H9 (cell line): ENCODE data around the gene AHI1. TPM values are rescaled to one million over a fixed set of nuclear protein-coding genes. Genes with fewer than 3 reads are reported as not detected.

Experiments used
- DNase-seq: peaks from one replicate; pipeline ENCODE4 v3.0.0-alpha.2; 2017
- H2AFZ ChIP-seq: one replicate; pipeline ENCODE4 v1.6.1; 2013; ENCODE audit warnings: mild to moderate bottlenecking, low read length, control low read depth, moderate library complexity
- H2AK5ac ChIP-seq: 2 replicates; pipeline ENCODE4 v1.6.1; 2013; ENCODE audit warnings: low read length, control low read depth, mixed read lengths; ENCODE audit not compliant: insufficient read length
- H2BK120ac ChIP-seq: one replicate; pipeline ENCODE4 v1.6.1; 2013; ENCODE audit warnings: low read depth, mild to moderate bottlenecking, low read length, control low read depth, inconsistent platforms; ENCODE audit not compliant: poor library complexity, severe bottlenecking
- H2BK12ac ChIP-seq: 2 replicates; pipeline ENCODE4 v1.6.1; 2013; ENCODE audit warnings: low read length, control low read depth, mixed read lengths, low read depth; ENCODE audit not compliant: insufficient read length
- H2BK15ac ChIP-seq: 2 replicates; pipeline ENCODE4 v1.6.1; 2013; ENCODE audit warnings: low read depth, low read length, control low read depth
- H2BK20ac ChIP-seq: one replicate; pipeline ENCODE4 v1.6.1; 2013; ENCODE audit warnings: low read depth, mild to moderate bottlenecking, low read length, control low read depth, inconsistent platforms; ENCODE audit not compliant: poor library complexity, severe bottlenecking
- H2BK5ac ChIP-seq: 2 replicates; pipeline ENCODE4 v1.6.1; 2013; ENCODE audit warnings: low read length, control low read depth, mixed read lengths; ENCODE audit not compliant: insufficient read length
- H3K14ac ChIP-seq: 2 replicates; pipeline ENCODE4 v1.6.1; 2013; ENCODE audit warnings: low read length, control low read depth; ENCODE audit not compliant: insufficient read depth
- H3K18ac ChIP-seq: 2 replicates; pipeline ENCODE4 v1.6.1; 2013; ENCODE audit warnings: low read depth, mild to moderate bottlenecking, mixed read lengths, low read length, control low read depth; ENCODE audit not compliant: insufficient read length
- H3K23ac ChIP-seq: 2 replicates; pipeline ENCODE4 v1.6.1; 2013; ENCODE audit warnings: low read length, control low read depth, mixed read lengths, low read depth; ENCODE audit not compliant: insufficient read length
- H3K23me2 ChIP-seq: 2 replicates; pipeline ENCODE4 v1.6.1; 2013; ENCODE audit warnings: low read depth, mild to moderate bottlenecking, mixed read lengths, low read length, control low read depth; ENCODE audit not compliant: insufficient read length, poor library complexity, severe bottlenecking
- H3K27ac ChIP-seq: 2 replicates; pipeline ENCODE4 v1.5.1; 2013; ENCODE audit warnings: low read length, control low read depth, mixed read lengths, low read depth; ENCODE audit not compliant: insufficient read length
- H3K27me3 ChIP-seq: 2 replicates; pipeline ENCODE4 v1.6.1; 2013; ENCODE audit warnings: low read length, control low read depth, inconsistent platforms; ENCODE audit not compliant: insufficient read depth
- H3K4ac ChIP-seq: 2 replicates; pipeline ENCODE4 v1.6.1; 2013; ENCODE audit warnings: low read depth, mild to moderate bottlenecking, control low read depth, inconsistent platforms, low read length, moderate library complexity
- H3K4me1 ChIP-seq: 2 replicates; pipeline ENCODE4 v1.6.1; 2013; ENCODE audit warnings: low read length, control low read depth, inconsistent platforms; ENCODE audit not compliant: insufficient read depth
- H3K4me2 ChIP-seq: 2 replicates; pipeline ENCODE4 v1.6.1; 2013; ENCODE audit warnings: low read length, control low read depth, mixed read lengths; ENCODE audit not compliant: insufficient read length, insufficient read depth
- H3K56ac ChIP-seq: 2 replicates; pipeline ENCODE4 v1.6.1; 2013; ENCODE audit warnings: low read depth, mild to moderate bottlenecking, mixed read lengths, low read length, control low read depth; ENCODE audit not compliant: insufficient read length
- H3K79me1 ChIP-seq: 2 replicates; pipeline ENCODE4 v1.6.1; 2013; ENCODE audit warnings: low read depth, mild to moderate bottlenecking, moderate library complexity, low read length, control low read depth, inconsistent platforms; ENCODE audit not compliant: insufficient read depth, poor library complexity, severe bottlenecking
- H3K79me2 ChIP-seq: 2 replicates; pipeline ENCODE4 v1.6.1; 2013; ENCODE audit warnings: low read length, control low read depth, inconsistent platforms; ENCODE audit not compliant: insufficient read depth
- H3K9ac ChIP-seq: 2 replicates; pipeline ENCODE4 v1.6.1; 2013; ENCODE audit warnings: low read length, control low read depth, mixed read lengths; ENCODE audit not compliant: insufficient read length; ENCODE audit errors: extremely low read depth
- H3K9me3 ChIP-seq: one replicate; pipeline ENCODE4 v1.6.1; 2013; ENCODE audit warnings: low read depth, low read length, inconsistent platforms; ENCODE audit not compliant: control insufficient read depth
- H3T11ph ChIP-seq: one replicate; pipeline ENCODE4 v1.6.1; 2013; ENCODE audit warnings: mild to moderate bottlenecking, low read length, control low read depth, inconsistent platforms
- H4K20me1 ChIP-seq: one replicate; pipeline ENCODE4 v1.6.1; 2013; ENCODE audit not compliant: control insufficient read depth, insufficient read length, insufficient read depth
- H4K5ac ChIP-seq: 2 replicates; pipeline ENCODE4 v1.6.1; 2013; ENCODE audit warnings: low read depth, mild to moderate bottlenecking, mixed read lengths, low read length, control low read depth; ENCODE audit not compliant: insufficient read length
- H4K8ac ChIP-seq: replicated peaks from 2 replicates; pipeline ENCODE4 v1.6.1; 2013; ENCODE audit warnings: low read length, control low read depth, mixed read lengths, low read depth; ENCODE audit not compliant: insufficient read length
- H4K91ac ChIP-seq: 2 replicates; pipeline ENCODE4 v1.6.1; 2013; ENCODE audit warnings: low read depth, mild to moderate bottlenecking, moderate library complexity, mixed read lengths, low read length, control low read depth; ENCODE audit not compliant: insufficient read length
- H3K27ac Mint-ChIP-seq, 3 experiments: 2 replicates in 2 of 3; 3 replicates in 1 of 3; pipeline ENCODE4 v1.8.0; 2020 to 2021; ENCODE audit warnings: mixed read lengths in 3 of 3, mild to moderate bottlenecking in 1 of 3, moderate library complexity in 1 of 3
- H3K27me3 Mint-ChIP-seq: 2 replicates; pipeline ENCODE4 v1.8.0; 2021; ENCODE audit warnings: low read depth, mild to moderate bottlenecking, moderate library complexity, mixed read lengths
- H3K36me3 Mint-ChIP-seq, 3 experiments: 2 replicates in 2 of 3; 3 replicates in 1 of 3; pipeline ENCODE4 v1.8.0; 2020 to 2021; ENCODE audit warnings: low read depth in 3 of 3, mixed read lengths in 3 of 3; ENCODE audit not compliant: insufficient read depth in 1 of 3
- H3K4me1 Mint-ChIP-seq, 2 experiments: 2 replicates each; pipeline ENCODE4 v1.8.0; 2020; ENCODE audit warnings: mixed read lengths in 2 of 2
- H3K4me3 Mint-ChIP-seq, 2 experiments: 2 replicates in 1 of 2; 3 replicates in 1 of 2; pipeline ENCODE4 v1.8.0; 2020 to 2021; ENCODE audit warnings: mild to moderate bottlenecking in 2 of 2, mixed read lengths in 2 of 2, moderate library complexity in 1 of 2
- H3K9me3 Mint-ChIP-seq, 2 experiments: 2 replicates in 1 of 2; 3 replicates in 1 of 2; pipeline ENCODE4 v1.8.0; 2020; ENCODE audit warnings: mild to moderate bottlenecking in 2 of 2, mixed read lengths in 2 of 2, moderate library complexity in 1 of 2
- WGBS: extraction: QIAGEN DNeasy Blood & Tissue Kit; methylation state at CpG from one replicate; pipeline ENCODE4 v1.1.7; 2013; ENCODE audit warnings: missing lambda C conversion rate, low lambda C conversion rate, mixed read lengths; ENCODE audit not compliant: insufficient read length; ENCODE audit errors: extremely low coverage; 5-methylcytosine and 5-hydroxymethylcytosine counted together
- total RNA-seq: library from RNA; stranded (reverse); gene quantifications from 2 replicates; pipeline ENCODE4 v1.2.1, GENCODE V29; 2021
- TF ChIP-seq, protein P1 (sequence below): fragments of 200-600 bp; sonication (generic); conservative IDR thresholded peaks from 3 replicates; pipeline ENCODE4 v1.8.0; 2021; ENCODE audit warnings: antibody characterized with exemption, mild to moderate bottlenecking

The AHI1 gene
- total RNA-seq, 1 experiment from 2014 or later, result 9.9 TPM

DNA sequence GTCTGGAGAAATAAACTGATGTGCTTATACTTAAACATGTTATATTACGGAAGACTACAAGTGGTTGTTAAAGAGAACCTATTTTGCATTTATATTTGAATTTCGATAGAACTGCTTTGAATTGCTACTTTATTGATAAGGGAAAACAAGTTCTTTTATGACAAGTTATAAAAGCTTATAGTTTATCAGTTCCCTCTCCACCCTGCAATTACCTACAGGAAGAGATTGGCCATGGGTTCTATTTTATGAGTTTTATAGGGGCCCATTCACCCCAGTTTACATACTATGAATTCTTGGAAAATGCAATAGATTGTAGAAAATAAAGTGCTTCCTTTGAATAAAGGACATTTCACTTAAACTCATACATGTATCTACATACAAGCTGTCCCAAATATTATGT, 144.4 kb downstream of the AHI1 start:
- Histone ChIP-seq H3K79me2 (no peaks in the 10 kb centered on the region), H3K4ac (no peak overlapping the region), H2BK20ac (no peak overlapping the region), H4K5ac (no peak overlapping the region), H3K23ac (no peak overlapping the region), H2BK15ac (no peak overlapping the region), H3K27ac (no peak overlapping the region), H3K9me3 (no peaks in the 10 kb centered on the region), H2AFZ (no peak overlapping the region), H3K79me1 (no peaks in the 10 kb centered on the region), H4K8ac (no peak overlapping the region), H3K4me1 (no peaks in the 10 kb centered on the region), H4K91ac (no peak overlapping the region), H3K23me2 (no peaks in the 10 kb centered on the region), H4K20me1 (no peaks in the 10 kb centered on the region), H3K56ac (no peak overlapping the region), H3K18ac (no peak overlapping the region), H2AK5ac (no peak overlapping the region), H3K27me3 (no peaks in the 10 kb centered on the region), H2BK12ac (no peak overlapping the region), H2BK5ac (no peak overlapping the region), H3K9ac (no peak overlapping the region), H3K14ac (no peak overlapping the region), H2BK120ac (no peak overlapping the region), H3K4me2 (no peak overlapping the region), H3T11ph (no peak overlapping the region)
- H3K27me3 Mint-ChIP-seq, result no peaks in the 10 kb centered on the region
- H3K9me3 Mint-ChIP-seq, result no peaks in the 10 kb centered on the region
- H3K4me3 Mint-ChIP-seq, result no peak overlapping the region
- no peak overlapping the region for H3K27ac Mint-ChIP-seq
- TF ChIP-seq, protein P1, sequence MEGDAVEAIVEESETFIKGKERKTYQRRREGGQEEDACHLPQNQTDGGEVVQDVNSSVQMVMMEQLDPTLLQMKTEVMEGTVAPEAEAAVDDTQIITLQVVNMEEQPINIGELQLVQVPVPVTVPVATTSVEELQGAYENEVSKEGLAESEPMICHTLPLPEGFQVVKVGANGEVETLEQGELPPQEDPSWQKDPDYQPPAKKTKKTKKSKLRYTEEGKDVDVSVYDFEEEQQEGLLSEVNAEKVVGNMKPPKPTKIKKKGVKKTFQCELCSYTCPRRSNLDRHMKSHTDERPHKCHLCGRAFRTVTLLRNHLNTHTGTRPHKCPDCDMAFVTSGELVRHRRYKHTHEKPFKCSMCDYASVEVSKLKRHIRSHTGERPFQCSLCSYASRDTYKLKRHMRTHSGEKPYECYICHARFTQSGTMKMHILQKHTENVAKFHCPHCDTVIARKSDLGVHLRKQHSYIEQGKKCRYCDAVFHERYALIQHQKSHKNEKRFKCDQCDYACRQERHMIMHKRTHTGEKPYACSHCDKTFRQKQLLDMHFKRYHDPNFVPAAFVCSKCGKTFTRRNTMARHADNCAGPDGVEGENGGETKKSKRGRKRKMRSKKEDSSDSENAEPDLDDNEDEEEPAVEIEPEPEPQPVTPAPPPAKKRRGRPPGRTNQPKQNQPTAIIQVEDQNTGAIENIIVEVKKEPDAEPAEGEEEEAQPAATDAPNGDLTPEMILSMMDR, result no peak
- 0 out of 4 replicates have a peak, but pooled peaks cover 0 to 3% of the 10 kb centered on the region in 2 experiments for H3K4me1 Mint-ChIP-seq
- no CpG with 5 or more reads among the region's 2 CpGs for WGBS
- H3K36me3 Mint-ChIP-seq, result no peaks in the 10 kb centered on the region
- no peak for DNase-seq
